Stimulated activated CD4-positive, alpha-beta T cell treated with anti-CD3 and anti-CD28 coated beads, Interleukin-1b, Interleukin-23, amount 100 ng/mL, for 24 hours (primary cell): ENCODE results near the gene E2F1.

ENCODE experiments used
- DNase-seq, 4 experiments: peaks; one replicate each; pipeline ENCODE4 v3.0.0-alpha.2; 2020; ENCODE audit warnings: low read depth in 4 of 4, low spot score in 1 of 4

The E2F1 gene

DNA sequence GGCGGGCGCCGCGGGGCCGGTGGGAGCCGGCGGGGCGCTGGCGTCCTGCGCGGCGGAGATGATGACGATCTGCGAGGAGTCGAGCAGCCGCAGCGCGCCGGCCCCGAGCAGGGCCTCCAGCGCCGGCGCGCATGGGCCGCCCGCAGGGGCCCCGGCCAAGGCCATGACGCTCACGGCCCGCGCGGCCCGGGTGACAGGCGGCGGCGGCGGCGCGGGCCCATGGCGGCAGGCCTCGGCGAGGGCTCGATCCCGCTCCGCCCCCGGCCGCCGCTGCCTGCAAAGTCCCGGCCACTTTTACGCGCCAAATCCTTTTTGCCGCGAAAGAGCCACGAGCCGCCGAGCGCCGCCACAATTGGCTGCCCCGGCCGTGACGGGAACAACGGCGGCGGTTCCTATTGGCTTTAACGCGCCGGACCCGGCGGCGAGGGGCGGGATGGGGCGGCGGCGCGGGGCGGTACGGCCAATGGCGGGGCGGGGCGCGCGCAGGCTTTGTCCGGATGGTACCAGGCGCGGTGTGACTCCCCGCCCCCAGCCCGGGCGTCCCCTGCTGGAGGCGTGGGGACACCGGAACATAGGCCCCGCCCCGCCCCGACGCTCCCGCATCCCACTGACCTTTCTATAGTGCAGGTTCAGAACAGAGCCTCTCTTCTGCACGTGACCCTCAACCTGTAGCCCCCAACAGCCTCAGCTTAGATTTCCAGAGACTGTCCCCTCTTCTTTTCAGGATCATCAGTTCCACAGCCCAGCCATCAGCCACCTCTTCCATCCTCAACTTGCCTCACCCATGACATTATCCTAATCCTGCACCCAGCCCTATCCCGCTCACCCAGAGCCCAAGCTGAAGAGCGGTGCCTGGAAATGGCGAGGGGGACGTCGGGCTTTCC lies at the start of gene E2F1:
Gene E2F1, minus strand, starts transcription at position 286 of the 884 bp plus-strand sequence. Its CDS starts 121 bp downstream, at position 165.
- DNase-seq, result peak; percentile 88 to 97 (median 93)

GRCh38 chr20:33733654-33734576 lies 47.7 kb upstream of the E2F1 start:
- no peak for DNase-seq

DNA sequence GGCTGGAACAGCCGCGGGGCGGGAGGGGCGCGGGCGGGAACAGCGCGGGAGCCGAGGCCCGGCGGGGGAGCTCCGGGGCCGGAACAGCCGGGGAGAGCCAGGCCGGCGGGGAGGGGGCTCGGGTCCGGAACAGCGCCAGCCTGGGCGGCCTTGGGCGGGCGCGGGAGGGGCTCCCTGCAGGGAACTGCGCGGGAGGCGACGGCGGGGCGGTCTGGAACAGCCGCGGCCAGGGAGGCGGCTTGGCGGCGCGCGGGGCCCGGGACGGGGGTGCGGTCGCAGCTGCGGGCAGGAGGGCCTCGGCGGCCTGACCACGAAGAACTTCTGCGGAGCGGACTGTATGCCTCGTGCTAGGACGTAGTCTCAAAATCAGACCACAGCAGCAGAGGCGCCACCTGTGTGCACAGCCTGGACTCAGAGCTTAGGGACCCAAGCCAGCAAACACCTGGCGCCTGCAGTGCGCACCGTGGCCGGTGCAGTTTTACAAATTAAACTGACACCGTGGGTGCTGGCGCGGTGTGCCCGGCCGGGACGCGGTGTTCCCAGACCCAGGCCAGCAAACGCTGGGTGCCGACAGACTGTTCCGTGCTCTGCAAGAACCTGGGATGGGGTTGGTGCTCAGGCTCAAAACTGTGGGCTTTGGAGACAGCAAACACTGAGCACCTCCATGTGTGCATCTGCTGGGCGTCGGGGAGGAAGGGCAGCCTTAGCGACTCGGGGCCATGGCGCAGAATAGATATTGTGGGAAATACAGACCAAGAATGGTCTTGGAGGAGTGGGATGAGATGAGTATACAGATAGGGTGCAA lies 46.2 kb upstream of the E2F1 start:
- peak; percentile 37 to 75 (median 64) for DNase-seq

DNA sequence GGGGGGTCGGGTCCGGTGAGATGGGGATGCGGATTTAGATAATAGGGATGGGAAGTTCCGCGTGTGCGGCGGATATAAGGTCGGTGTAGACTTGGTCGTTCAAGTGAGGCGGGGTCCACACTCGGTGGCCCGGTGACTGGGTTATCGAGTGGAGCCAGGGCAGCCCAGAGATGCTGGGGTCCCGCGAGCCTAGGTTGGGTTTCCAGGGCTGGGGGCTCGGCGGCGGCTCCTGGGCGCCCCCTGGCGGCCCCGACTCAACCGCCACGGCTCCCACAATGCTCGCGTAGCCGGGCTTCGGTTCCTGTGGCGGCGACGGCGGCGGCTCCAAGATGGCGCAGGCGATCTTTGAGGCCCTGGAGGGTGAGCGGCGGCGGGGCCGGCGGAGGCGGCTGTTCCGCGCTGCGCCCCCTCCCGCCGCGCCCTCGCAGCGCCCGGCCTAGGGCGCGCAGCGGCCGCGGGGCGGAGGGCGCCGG lies 45.5 kb upstream of the E2F1 start, which contains the start of gene ZNF341:
Gene ZNF341, plus strand, starts transcription at position 304 of the 473 bp plus-strand sequence. Its CDS starts 26 bp downstream, at position 330.
- DNase-seq, result peak; percentile 56 to 84 (median 81)

GRCh38 chr20:33730946-33731692 lies 44.9 kb upstream of the E2F1 start:
- no peak for DNase-seq

- no peak for DNase-seq
Measured at GRCh38 chr20:33729101-33729500, 42.9 kb upstream of the E2F1 start.

DNA sequence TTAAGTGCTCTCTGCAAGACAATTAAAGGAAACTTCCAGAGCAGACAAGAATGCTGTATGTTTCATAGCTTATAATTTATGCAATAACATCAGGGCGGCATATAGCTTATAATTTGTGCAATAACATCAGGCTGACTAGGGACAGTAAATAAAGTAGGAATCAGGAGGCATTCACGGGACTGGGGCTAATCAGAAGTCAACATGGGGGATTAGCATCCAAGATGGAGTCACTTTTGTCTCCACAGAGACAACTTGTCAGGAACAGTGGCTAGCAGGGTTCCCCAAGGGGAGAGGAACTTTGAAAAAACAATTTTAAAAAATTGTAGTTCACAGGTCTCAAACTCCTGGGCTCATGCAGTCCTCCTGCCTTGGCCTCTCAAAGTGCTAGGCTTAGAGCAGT lies 42.3 kb upstream of the E2F1 start:
- no peak for DNase-seq

- DNase-seq, result no peak
Measured at GRCh38 chr20:33727806-33728205, 41.6 kb upstream of the E2F1 start.

- no peak for DNase-seq
Measured at GRCh38 chr20:33727115-33727479, 40.9 kb upstream of the E2F1 start.

- DNase-seq, result no peak
Measured at GRCh38 chr20:33725607-33726264, 39.6 kb upstream of the E2F1 start.

DNA sequence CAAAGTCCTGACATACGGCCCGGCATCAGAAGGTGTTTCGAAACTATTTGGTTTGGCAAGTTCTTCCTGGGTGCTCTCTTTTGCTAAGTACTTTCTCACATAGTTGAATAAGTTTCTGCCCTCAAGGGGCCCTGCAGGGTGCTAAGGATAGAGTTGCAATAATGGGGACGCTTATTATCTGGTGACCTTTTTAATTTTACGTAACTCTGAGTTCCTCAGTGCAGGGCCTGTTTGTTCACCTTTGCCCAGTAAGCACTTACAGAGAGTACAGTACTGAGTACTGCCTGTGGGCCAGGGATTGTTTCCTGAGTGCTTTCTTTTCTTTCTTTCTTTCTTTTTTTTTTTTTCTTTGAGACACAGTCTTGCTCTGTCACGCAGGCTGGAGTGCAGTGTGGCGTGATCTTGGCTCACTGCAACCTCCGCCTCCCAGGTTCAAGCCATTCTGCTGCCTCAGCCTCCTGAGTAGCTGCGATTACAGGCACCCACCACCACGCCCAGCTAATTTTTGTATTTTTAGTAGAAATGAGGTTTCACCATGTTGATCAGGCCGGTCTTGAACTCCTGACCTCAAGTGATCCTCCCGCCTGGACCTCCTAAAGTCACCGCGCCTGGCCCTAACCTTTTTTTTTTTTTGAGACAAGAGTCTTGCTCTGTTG lies 38.4 kb upstream of the E2F1 start:
- no peak for DNase-seq

GRCh38 chr20:33721391-33722140 lies 35.4 kb upstream of the E2F1 start:
- DNase-seq, result no peak

- peak; percentile 47 to 79 (median 59) for DNase-seq
Measured at GRCh38 chr20:33719989-33720709, 34.0 kb upstream of the E2F1 start, which contains the start of gene PXMP4. Gene PXMP4, minus strand, starts transcription at chr20:33720310. Its CDS starts 103 bp downstream, at chr20:33720207.

- DNase-seq, result no peak
Measured at GRCh38 chr20:33719277-33719988, 33.2 kb upstream of the E2F1 start.

DNA sequence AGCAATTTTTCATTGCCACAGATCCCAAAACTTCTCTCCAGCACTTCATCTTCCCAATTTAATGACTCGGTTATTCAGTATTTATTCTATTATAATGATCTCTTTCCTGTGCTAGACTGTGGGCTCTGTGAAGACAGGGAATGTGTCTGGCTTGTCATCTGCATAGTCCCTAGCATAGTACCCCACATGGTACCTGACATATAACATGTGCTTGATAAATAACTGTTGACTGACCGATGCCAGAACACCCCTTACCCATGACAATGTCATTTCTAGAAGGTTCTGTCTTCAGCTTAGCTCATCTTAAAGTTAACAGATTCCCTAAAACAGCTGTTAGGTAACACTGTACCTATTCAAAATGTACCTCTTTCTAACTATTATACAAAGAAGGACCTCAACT lies 30.3 kb upstream of the E2F1 start:
- DNase-seq, result no peak

- no peak for DNase-seq
Measured at GRCh38 chr20:33713865-33714367, 27.7 kb upstream of the E2F1 start.

- DNase-seq, result no peak
Measured at GRCh38 chr20:33711446-33711738, 25.2 kb upstream of the E2F1 start.
